Psoas muscle (tissue), 8 donors: ENCODE data around the gene QSOX2. TPM values are rescaled to one million over a fixed set of nuclear protein-coding genes. Genes with fewer than 3 reads are reported as not detected.

Experiments
- ATAC-seq, 4 donors: fragments of 200-7000 bp; cut with Tn5 transposase; one replicate each; pipeline ENCODE4 v1.9.1; 2020; ENCODE audit warnings: moderate library complexity in 3 of 4, mild to moderate bottlenecking in 2 of 4
- DNase-seq, 2 donors: peaks; one replicate each; pipeline ENCODE4 v3.0.0-alpha.2; 2020
- H3K27ac ChIP-seq: fragments of 200-600 bp; one replicate; pipeline ENCODE4 v1.8.0; 2022
- H3K27me3 ChIP-seq, 3 donors: fragments of 200-600 bp in 1 of 3; one replicate each; pipeline versions ENCODE4 v1.6.1 to v1.8.0; 2013 to 2022; ENCODE audit warnings: low read length in 2 of 3, mild to moderate bottlenecking in 2 of 3, moderate library complexity in 1 of 3; ENCODE audit not compliant: insufficient read depth in 3 of 3
- H3K36me3 ChIP-seq, 2 donors: fragments of 200-600 bp in 1 of 2; one replicate each; pipeline versions ENCODE4 v1.6.1 to v1.8.0; 2013 to 2022; ENCODE audit warnings: low read depth in 1 of 2, mild to moderate bottlenecking in 1 of 2, moderate library complexity in 1 of 2; ENCODE audit not compliant: insufficient read depth in 1 of 2
- H3K4me1 ChIP-seq: fragments of 200-600 bp; one replicate; pipeline ENCODE4 v1.8.0; 2022
- H3K4me3 ChIP-seq: fragments of 200-600 bp; one replicate; pipeline ENCODE4 v1.8.0; 2022; ENCODE audit warnings: mild to moderate bottlenecking
- H3K9me3 ChIP-seq: fragments of 200-600 bp; one replicate; pipeline ENCODE4 v1.8.0; 2022
- CTCF ChIP-seq: fragments of 200-600 bp; IDR thresholded peaks from one replicate; pipeline ENCODE4 v1.8.0; 2022; ENCODE audit warnings: antibody characterized with exemption
- WGBS, 3 donors: extraction: QIAGEN DNeasy Blood & Tissue Kit; methylation state at CpG; one replicate each; pipeline versions ENCODE4 v1.1.6 to v1.1.7; 2013; 5-methylcytosine and 5-hydroxymethylcytosine counted together
- intact Hi-C, 2 donors: fragments of 100-400 bp; cut with DNase I; formaldehyde crosslinking; loops; one replicate each; pipeline versions ENCODE4 v1.11.0 to v1.14.2; 2022
- polyA plus RNA-seq, 3 donors: library from polyadenylated mRNA; stranded (reverse); fragments of 200-250 nt; gene quantifications; one replicate each; pipeline ENCODE4 v1.2.3, GENCODE V29; 2013
- total RNA-seq, 4 donors: library from RNA; stranded (reverse); fragmentation: NEBNext Ultra II Directional in 2 of 4; extraction: Animal tissue kit (Norgen Biotek cat#: 25700) in 2 of 4; gene quantifications; one replicate each; pipeline versions ENCODE4 v1.2.1 to v1.2.4, GENCODE V29; 2021 to 2023
- donor health status: healthy with polysubstance abuse.
- donor health status: DM: no; HTN: no; CAD: no; lungs with moderate emphysema.
- donor health status: Bipolar disorder and iron deficiency.
- donor health status: healthy.
- donor health status: DM: yes; HTN: yes; CAD: no.
- donor health status: DM: no; HTN: no; CAD: no.
- donor health status: DM: no; HTN: no; CAD: no.
- donor health status: DM: yes; HTN: yes; CAD: no.

QSOX2 gene
- total and polyA plus RNA-seq, 7 donors, result 3.6 to 7.5 (median 5.6) TPM

- no peak overlapping the region for H3K27ac ChIP-seq
- no peaks in the 10 kb centered on the region for H3K36me3 ChIP-seq
- intact Hi-C loops, result no loop called here
- no peaks in the 10 kb centered on the region for H3K9me3 ChIP-seq
- TF ChIP-seq CTCF, result no peak
- ATAC-seq (no peak), DNase-seq (no peak)
- no peaks in the 10 kb centered on the region for H3K4me1 ChIP-seq
- 77 to 81% (median 79%) methylated on average over 26 to 28 of the region's 28 CpGs for WGBS, 3 donors
- no peak overlapping the region for H3K4me3 ChIP-seq
- H3K27me3 ChIP-seq, result peaks cover 0 to 36% (median 6%) of the 10 kb centered on the region in 3 donors
Observed at GRCh38 chr9:136261686-136262430, 16.2 kb upstream of the QSOX2 start.

- DNase-seq, result no peak
- WGBS, 3 donors, result 78 to 83% (median 83%) methylated on average over 20 of the region's 20 CpGs
- Histone ChIP-seq H3K9me3 (no peaks in the 10 kb centered on the region), H3K4me3 (no peak overlapping the region), H3K36me3 (no peaks in the 10 kb centered on the region), H3K4me1 (no peaks in the 10 kb centered on the region), H3K27ac (no peak overlapping the region), H3K27me3 (peaks cover 0 to 42% (median 7%) of the 10 kb centered on the region in 3 donors)
- intact Hi-C loops, result no loop called here
- TF ChIP-seq CTCF, result no peak
- ATAC-seq, result no peak
Observed at GRCh38 chr9:136260936-136261472, 15.4 kb upstream of the QSOX2 start.

- no peak for TF ChIP-seq CTCF
- DNase-seq (no peak), ATAC-seq (no peak)
- WGBS, 3 donors, result 88 to 90% (median 90%) methylated on average over 9 to 10 of the region's 10 CpGs
- Histone ChIP-seq H3K27me3 (peaks cover 0 to 42% (median 9%) of the 10 kb centered on the region in 3 donors), H3K36me3 (no peaks in the 10 kb centered on the region), H3K4me3 (no peak overlapping the region), H3K4me1 (no peaks in the 10 kb centered on the region), H3K27ac (no peak overlapping the region), H3K9me3 (no peaks in the 10 kb centered on the region)
- intact Hi-C loops, result no loop called here
Observed at GRCh38 chr9:136260521-136260920, 14.9 kb upstream of the QSOX2 start.

- Histone ChIP-seq H3K4me3 (no peak overlapping the region), H3K27me3 (peaks cover 0 to 43% (median 14%) of the 10 kb centered on the region in 3 donors), H3K27ac (no peak overlapping the region), H3K36me3 (no peaks in the 10 kb centered on the region), H3K9me3 (no peaks in the 10 kb centered on the region), H3K4me1 (no peaks in the 10 kb centered on the region)
- no peak for DNase-seq
- intact Hi-C loops, result no loop called here
- 83 to 87% (median 86%) methylated on average over 15 to 17 of the region's 17 CpGs for WGBS, 3 donors
- TF ChIP-seq CTCF, result no peak
- no peak for ATAC-seq
Observed at GRCh38 chr9:136259836-136260235, 14.2 kb upstream of the QSOX2 start.
